Cardiac septum (tissue), 1 donor: ENCODE data around the gene KRTAP4-16. TPM values are rescaled to one million over a fixed set of nuclear protein-coding genes. Genes with fewer than 3 reads are reported as not detected.

Experiments
- DNase-seq: peaks from one replicate; pipeline ENCODE4 v3.0.0-alpha.2; 2020; ENCODE audit warnings: low spot score
- intact Hi-C: fragments of 100-400 bp; cut with DNase I; formaldehyde crosslinking; loops from one replicate; pipeline ENCODE4 v1.14.0; 2022
- total RNA-seq: library from RNA; stranded (reverse); fragmentation: NEBNext Ultra II Directional; extraction: Animal tissue kit (Norgen Biotek cat#: 25700); gene quantifications from one replicate; pipeline ENCODE4 v1.2.1, GENCODE V29; 2021
- donor health status: DM: no; HTN: no; CAD: no.

The KRTAP4-16 gene
- total RNA-seq, 1 donor from 2014 or later = not detected

DNA sequence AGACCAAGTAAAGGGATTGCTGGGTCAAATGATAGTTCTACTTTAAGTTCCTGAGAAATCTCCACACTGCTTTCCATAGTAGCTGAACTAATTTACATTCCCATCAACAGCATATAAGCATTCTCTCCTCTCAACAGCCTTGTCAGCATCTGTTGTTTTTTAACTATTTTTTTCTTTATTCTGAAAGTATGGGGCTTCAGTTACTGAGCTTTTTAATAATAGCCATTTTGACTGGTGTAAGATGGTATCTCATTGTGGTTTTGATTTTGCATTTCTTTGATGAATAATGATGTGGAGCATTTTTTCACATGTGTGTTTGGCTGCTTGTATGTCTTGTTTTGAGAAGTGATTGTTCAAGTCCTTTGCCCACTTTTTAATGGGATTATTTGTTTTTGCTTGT is 49.4 kb downstream of the KRTAP4-16 start:
- intact Hi-C loops = no loop called here
- no peak for DNase-seq

Other genes starting within 250 kb of the KRTAP4-16 start
- not detected for gene KRT12, start 235.0 kb downstream of the KRTAP4-16 start, total RNA-seq
- not detected for gene KRT20, start 217.0 kb downstream of the KRTAP4-16 start, total RNA-seq
- gene KRT23, start 164.6 kb downstream of the KRTAP4-16 start, total RNA-seq = 0.13 TPM
- not detected for gene KRT39, start 135.3 kb downstream of the KRTAP4-16 start, total RNA-seq
- not detected for gene KRT40, start 117.9 kb downstream of the KRTAP4-16 start, total RNA-seq
- gene KRTAP3-3, start 108.0 kb downstream of the KRTAP4-16 start, total RNA-seq = not detected
- gene KRTAP3-2, start 102.3 kb downstream of the KRTAP4-16 start, total RNA-seq = not detected
- not detected for gene KRTAP3-1, start 93.1 kb downstream of the KRTAP4-16 start, total RNA-seq
- gene KRTAP1-5, start 75.0 kb downstream of the KRTAP4-16 start, total RNA-seq = not detected
- gene KRTAP1-4, start 72.0 kb downstream of the KRTAP4-16 start, total RNA-seq = not detected
- gene KRTAP1-3, start 67.3 kb downstream of the KRTAP4-16 start, total RNA-seq = not detected
- gene KRTAP1-1, start 60.8 kb downstream of the KRTAP4-16 start, total RNA-seq = not detected
- not detected for gene KRTAP2-1, start 54.9 kb downstream of the KRTAP4-16 start, total RNA-seq
- gene KRTAP2-2, start 47.0 kb downstream of the KRTAP4-16 start, total RNA-seq = not detected
- not detected for gene KRTAP2-3, start 42.1 kb downstream of the KRTAP4-16 start, total RNA-seq
- gene KRTAP2-4, start 36.3 kb downstream of the KRTAP4-16 start, total RNA-seq = not detected
- not detected for gene KRTAP4-7, start 18.1 kb downstream of the KRTAP4-16 start, total RNA-seq
- not detected for gene KRTAP4-8, start 4.1 kb downstream of the KRTAP4-16 start, total RNA-seq
- gene KRTAP4-9, start 3.2 kb upstream of the KRTAP4-16 start, total RNA-seq = not detected
- not detected for gene KRTAP4-11, start 16.2 kb upstream of the KRTAP4-16 start, total RNA-seq
- gene KRTAP4-12, start 22.0 kb upstream of the KRTAP4-16 start, total RNA-seq = not detected
- not detected for gene KRTAP4-6, start 38.3 kb upstream of the KRTAP4-16 start, total RNA-seq
- gene KRTAP4-5, start 47.6 kb upstream of the KRTAP4-16 start, total RNA-seq = not detected
- gene KRTAP4-4, start 58.5 kb upstream of the KRTAP4-16 start, total RNA-seq = not detected
- gene KRTAP4-3, start 66.0 kb upstream of the KRTAP4-16 start, total RNA-seq = not detected
- not detected for gene KRTAP4-2, start 76.0 kb upstream of the KRTAP4-16 start, total RNA-seq
- gene KRTAP4-1, start 82.7 kb upstream of the KRTAP4-16 start, total RNA-seq = not detected
- gene KRTAP9-1, start 87.7 kb upstream of the KRTAP4-16 start, total RNA-seq = not detected
- not detected for gene KRTAP9-2, start 124.4 kb upstream of the KRTAP4-16 start, total RNA-seq
- not detected for gene KRTAP9-3, start 130.2 kb upstream of the KRTAP4-16 start, total RNA-seq
- gene KRTAP9-8, start 135.8 kb upstream of the KRTAP4-16 start, total RNA-seq = not detected
- gene KRTAP9-4, start 147.5 kb upstream of the KRTAP4-16 start, total RNA-seq = not detected
- not detected for gene KRTAP9-9, start 153.2 kb upstream of the KRTAP4-16 start, total RNA-seq
- not detected for gene KRTAP9-6, start 163.2 kb upstream of the KRTAP4-16 start, total RNA-seq
- not detected for gene KRTAP9-7, start 173.5 kb upstream of the KRTAP4-16 start, total RNA-seq
- not detected for gene KRTAP29-1, start 200.6 kb upstream of the KRTAP4-16 start, total RNA-seq
- not detected for gene KRTAP16-1, start 207.1 kb upstream of the KRTAP4-16 start, total RNA-seq
- gene KRTAP17-1, start 213.5 kb upstream of the KRTAP4-16 start, total RNA-seq = not detected
- gene KRT33A, start 248.6 kb upstream of the KRTAP4-16 start, total RNA-seq = not detected